Left hindlimb (tissue), 1 donor: ENCODE measurements around the gene PPP4R4.

Experiments used
- DNase-seq: peaks from one replicate; pipeline ENCODE4 v3.0.0-alpha.2; 2018

PPP4R4 gene

DNA sequence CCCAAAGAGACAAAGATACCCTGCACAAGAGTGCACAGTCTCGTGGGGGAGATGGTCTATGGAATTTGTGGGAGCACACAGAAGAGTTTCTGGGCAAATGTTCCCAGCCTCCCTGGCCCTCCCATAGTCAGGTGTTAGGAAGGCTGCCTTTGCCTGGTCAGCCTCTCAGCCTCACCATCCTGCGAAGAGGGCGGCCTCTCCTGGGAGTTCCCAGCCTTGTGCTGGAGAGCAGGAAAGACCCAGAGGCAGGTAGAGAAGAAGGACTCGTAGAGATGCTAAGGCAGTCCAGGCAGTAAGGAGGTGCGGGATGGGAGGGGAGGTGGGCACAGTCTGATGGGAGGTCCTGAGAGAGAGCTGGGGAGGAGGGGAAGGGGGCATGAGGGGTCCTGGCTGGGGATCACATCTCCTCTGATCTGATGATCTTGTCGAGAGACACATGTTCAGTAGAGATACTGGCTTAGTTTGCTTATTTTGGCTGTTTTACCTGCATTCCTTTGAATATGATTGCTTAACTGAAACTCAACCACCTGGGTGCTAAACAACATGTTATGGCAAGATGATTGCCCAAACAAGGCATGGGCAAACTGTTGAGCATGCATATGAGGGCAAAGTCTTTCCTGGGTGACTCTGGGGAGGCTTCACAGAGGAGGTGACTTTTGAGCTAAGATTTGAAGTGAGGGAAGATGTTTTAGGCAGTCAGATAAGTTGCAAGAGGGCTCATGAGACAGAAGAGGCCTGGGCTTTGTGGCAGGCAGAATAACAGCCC, 138.5 kb downstream of the PPP4R4 start:
- no peak for DNase-seq

DNA sequence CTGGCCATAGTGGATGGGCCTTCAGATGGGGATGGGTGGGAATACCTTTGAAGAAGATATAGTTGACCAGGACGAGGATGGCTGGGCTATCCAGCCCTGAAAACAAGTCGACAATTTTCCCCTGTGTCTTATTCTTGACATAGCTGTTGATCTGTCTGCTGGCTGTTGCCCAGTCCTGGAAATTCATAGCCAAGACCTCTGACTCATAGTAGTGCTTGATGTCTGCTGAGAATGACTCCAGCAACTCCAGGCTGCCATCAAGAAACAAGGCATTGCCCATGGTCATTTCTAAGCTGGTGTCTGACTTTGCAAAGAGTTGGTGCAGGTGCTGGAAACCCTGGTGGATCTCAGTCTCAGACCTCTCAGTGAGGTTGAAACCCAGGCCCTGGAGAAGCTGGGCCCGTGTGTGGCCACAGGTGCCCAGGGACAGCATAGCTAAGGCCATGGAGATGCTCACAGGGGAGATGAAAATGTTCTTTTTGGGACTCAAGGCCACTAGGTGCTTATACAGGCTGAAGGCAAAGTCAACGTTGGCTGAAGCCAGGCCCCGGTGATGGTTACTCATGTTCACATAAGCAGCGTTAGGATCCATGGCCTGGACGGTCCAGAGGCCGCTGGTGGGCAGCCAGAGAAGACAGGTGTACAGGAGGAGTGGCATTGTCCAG, 140.0 kb downstream of the PPP4R4 start:
- DNase-seq, result no peak

DNA sequence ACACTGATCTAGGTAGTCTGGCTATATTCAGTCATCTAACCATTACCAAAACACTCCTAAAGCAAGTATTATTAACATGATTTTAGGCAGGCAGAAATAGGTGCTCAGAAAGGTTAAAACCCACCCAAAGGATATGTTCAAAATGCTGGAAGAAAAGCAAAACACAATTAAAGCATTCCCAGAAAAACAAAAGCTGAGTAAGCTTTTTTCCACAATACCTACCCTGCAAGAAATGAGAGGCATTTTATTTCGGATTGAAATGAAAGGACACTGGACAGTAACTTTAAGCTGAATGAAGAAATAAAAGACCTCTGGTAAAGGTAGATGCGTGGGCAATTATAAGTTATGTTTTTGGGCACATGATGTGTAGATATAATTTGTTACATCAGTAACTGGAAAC, 140.8 kb downstream of the PPP4R4 start:
- DNase-seq, result no peak

DNA sequence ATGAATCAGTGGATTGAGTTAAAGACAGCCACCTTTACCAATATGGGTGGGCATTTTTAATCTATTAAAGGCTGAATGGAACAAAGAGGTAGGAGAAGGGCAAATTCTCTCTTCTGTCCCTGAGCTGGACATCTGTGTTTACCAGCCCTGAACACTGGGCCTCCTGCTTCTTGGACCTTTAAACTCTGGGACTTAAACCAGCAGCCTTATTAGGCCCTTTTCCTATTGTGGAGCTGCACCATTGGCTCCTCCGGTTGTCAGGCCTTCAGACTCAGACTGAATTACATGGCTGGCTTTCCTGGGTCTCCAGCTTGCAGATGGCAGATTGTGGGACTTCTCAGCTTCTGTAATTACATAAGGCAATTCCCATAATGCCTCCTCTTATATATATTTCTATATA, 142.6 kb downstream of the PPP4R4 start:
- DNase-seq, result no peak

DNA sequence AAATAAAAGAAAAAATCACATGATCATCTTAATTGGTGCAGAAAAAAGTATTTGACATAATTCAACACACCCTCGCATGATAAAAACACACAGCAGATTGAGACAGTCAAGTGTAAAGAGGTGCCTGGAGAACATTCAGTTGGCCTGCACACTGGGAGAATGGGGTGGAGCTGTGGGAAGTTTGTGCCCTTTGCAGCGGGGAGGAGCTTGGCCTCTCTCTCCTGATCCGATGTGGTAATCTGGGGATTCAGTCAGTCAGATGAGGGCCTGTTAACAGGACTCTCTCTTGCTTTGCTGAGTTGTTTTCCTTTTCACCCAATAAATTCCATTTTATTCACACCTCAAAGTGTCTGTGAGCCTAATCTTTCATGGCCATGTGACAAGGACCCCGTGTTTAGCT, 143.1 kb downstream of the PPP4R4 start:
- DNase-seq, result no peak

DNA sequence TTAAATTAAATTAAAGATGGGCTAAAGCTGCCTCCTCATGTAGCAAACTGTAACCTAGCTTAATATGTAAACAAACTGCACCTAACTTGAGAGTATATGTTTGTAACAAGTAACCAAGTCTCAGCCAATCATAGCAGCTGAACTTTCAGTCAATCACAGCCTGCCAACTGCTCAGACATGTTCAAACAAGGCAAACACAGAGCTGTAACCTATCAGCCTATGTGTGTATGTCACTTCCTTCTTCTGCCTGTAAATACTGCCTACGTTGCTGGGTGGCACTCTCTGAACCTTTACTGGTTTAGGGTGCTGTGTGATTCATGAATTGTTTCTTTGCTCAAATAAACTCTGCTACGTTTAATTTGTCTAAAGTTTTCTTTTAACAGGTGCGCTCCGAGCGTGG, 146.1 kb downstream of the PPP4R4 start:
- no peak for DNase-seq

DNA sequence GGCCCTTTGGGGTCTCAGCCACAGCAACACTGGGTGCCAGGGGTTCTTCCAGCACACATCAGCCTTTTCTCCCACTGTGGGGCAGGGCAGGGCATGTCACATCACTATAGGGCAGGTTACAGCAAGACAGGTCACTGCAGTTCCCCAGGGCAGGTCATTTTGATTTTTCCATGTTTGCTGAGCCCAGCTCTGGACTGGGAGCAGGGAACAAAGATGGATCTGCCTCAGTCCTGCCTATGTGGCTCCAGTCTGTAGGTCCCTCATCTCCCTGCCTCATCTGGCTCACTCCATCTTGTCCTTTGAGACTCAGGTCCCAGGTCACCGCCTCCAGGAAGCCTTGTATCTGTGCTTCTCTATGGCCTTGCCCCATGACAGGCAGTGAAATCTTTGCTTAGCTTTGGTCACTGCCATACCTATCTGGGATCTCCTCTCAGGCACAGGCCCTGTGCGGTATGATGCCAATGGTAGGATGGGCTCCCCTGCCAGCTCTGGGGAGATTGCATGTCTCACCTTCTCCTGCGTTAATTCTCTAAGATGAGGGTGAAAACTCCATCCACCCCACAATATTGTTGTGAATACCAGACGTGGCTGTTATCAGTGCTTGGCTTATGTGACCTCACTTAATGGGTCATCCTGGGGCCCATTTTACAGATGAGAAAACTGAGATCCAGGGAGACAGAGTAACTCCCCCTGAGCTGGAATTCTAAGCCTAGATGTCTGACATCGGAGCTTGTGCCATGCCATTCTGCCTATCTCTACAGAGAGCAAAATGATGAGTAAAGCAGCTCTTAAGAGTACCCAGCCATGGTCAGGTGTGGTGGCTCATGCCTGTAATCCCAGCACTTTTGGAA, 147.5 kb downstream of the PPP4R4 start:
- no peak for DNase-seq

DNA sequence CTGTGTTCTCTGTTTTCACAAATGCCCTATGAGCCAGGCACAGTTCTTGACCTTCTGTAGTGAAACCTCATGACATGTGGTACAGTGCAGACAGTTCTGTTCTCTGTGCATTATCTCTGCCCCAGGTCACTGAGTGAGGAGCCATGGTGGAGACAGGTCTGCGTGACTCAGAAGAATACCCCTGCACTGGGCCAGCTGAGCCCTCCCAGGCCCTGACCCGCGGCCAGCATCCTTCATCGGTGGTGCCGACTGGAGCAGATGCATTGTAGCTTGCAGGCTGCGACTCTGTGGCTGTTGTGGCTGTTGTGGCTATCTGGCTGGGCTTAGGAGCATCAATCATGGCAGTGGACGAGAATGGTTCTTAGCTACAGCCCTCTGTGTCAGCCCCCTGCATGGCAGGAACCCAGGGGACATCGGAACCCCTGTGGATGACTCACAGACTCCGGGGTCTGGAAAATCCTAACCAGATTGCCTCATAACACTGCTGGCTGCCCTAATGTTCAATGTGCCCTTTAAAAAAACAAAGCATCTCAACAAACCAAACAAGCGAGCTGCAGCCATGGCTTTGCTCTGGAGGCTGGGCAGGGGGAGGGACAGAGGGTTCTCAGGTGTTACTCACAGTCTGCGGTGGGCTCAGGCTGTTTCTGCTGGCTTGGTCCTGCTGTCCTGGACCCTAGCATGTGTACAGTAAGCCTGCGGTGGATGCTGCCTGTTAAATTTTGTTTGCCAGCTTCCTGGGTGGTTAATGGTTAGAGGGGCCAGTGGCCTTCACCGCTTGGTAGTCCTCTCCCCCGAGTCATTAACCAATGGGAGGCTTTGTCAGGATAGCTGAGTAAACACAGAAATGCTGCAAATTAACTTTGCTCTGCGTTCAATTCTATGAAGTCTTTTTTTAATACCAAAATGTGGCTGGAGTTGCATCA, 148.8 kb downstream of the PPP4R4 start, which contains the start of gene SERPINA6:
SERPINA6 (minus strand) TSS at position 689 of the 923 bp plus-strand sequence. CDS start 8,688 bp downstream, outside the sequence.
- no peak for DNase-seq

DNA sequence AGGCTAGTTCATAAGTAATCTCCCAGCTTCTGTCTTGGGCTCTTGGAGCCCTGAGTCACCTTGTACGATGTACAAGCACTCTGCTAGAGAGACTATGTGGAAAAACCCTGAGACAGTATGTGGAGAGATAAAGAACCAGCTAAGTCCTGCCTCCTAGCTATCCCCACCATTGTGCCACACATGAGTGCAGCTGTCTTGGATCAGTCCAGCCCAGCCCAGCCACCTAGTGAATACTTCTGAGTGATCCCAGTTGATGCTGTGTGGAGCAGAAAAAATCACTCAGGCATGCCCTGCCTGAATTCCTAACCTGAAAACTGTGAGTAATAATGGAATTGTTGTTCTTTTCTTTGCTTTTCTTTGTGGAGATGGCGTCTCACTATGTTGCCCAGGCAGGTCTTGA, 154.1 kb downstream of the PPP4R4 start:
- no peak for DNase-seq
